Measurements from ENCODE around the gene NDST3.

- TF ChIP-seq CTCF (IDR thresholded peaks at IDR 0.05) (no peak), EP300 (IDR thresholded peaks at IDR 0.05) (no peak), POLR2A (IDR thresholded peaks at IDR 0.05) (no peak)
Observed at GRCh38 chr4:118289794-118290193, 255.5 kb downstream of the NDST3 start.
